ENCODE measurements around the gene OR6S1. TPM values are rescaled to one million over a fixed set of nuclear protein-coding genes. Genes with fewer than 3 reads are reported as not detected.

The OR6S1 gene
- total RNA-seq, 1 experiment from 2014 or later: not detected

GRCh38 chr14:20652996-20653975 lies 11.8 kb upstream of the OR6S1 start:
- no peaks in the 10 kb centered on the region; the same call in 1 of the 2 replicates for H3K4me1 ChIP-seq (ENCODE audit: control insufficient read depth, insufficient read depth, low read length)
- in situ Hi-C loops (cut with HindIII; ENCODE audit: low pct_unique_long_range_greater_than_20kb, low sequenced_read_pairs): no loop called here
- CTCF ChIA-PET: interaction anchor here (0.6 kb wide), 1 partner anchor 42 kb away, joined by 6 read pairs; no protein-coding TSS in a partner anchor
- POLR2A ChIA-PET: interaction anchor here (0.6 kb wide), 1 partner anchor 206 kb away, joined by 5 read pairs; no protein-coding TSS in a partner anchor
- no TSS peak for BruUV-seq (replicated peaks)
- DNase-seq (ENCODE audit: low read depth, low spot score) (peak; percentile 96), ATAC-seq (peak; percentile 89)
- H3K4me3 ChIP-seq (ENCODE audit: low read depth in 2 of 2, low read length in 2 of 2): peak overlapping the region; percentile 43 to 60
- H3K27me3 ChIP-seq (ENCODE audit: control insufficient read depth, insufficient read depth, low read length): no peaks in the 10 kb centered on the region
- no peak for TF ChIP-seq SIN3A (IDR thresholded peaks at IDR 0.05; ENCODE audit: borderline replicate concordance, insufficient read depth, low read depth, low read length)
- TF ChIP-seq TCF7L2 (IDR thresholded peaks at IDR 0.05; ENCODE audit: low read depth, low read length): no peak
- no peak for TF ChIP-seq POLR2AphosphoS5 (IDR thresholded peaks at IDR 0.05; ENCODE audit: low read depth, low read length)
- TF ChIP-seq CTCF (IDR thresholded peaks at IDR 0.05): no peak
- no peak for TF ChIP-seq REST (IDR thresholded peaks at IDR 0.05; ENCODE audit: insufficient read depth in 1 of 2, low read depth in 2 of 2, low read length in 1 of 2)
- H3K36me3 ChIP-seq (ENCODE audit: control insufficient read depth, insufficient read depth, low read length): no peaks in the 10 kb centered on the region
- intact Hi-C loops (cut with micrococcal nuclease; ENCODE audit: unreplicated experiment): no loop called here
- no peaks in the 10 kb centered on the region for H3K9me3 ChIP-seq (ENCODE audit: control insufficient read depth, insufficient read depth, low read depth, low read length)
- H3K27ac ChIP-seq (ENCODE audit: low read length): no peak overlapping the region

- POLR2A ChIA-PET: no interaction called here
- no peaks in the 10 kb centered on the region for H3K9me3 ChIP-seq (ENCODE audit: control insufficient read depth, insufficient read depth, low read depth, low read length)
- ATAC-seq: no peak
These were observed 4.0 kb upstream of the OR6S1 start for GRCh38 chr14:20645481-20645880.

More at GRCh38 chr14:20645481-20645880, 4.0 kb upstream of the OR6S1 start:
- Histone ChIP-seq H3K36me3 (ENCODE audit: control insufficient read depth, insufficient read depth, low read length) (no peaks in the 10 kb centered on the region), H3K4me1 (ENCODE audit: control insufficient read depth, insufficient read depth, low read length) (no peaks in the 10 kb centered on the region), H3K27ac (ENCODE audit: low read length) (no peak overlapping the region), H3K27me3 (ENCODE audit: control insufficient read depth, insufficient read depth, low read length) (no peaks in the 10 kb centered on the region; the same call in 1 of the 2 replicates), H3K4me3 (ENCODE audit: low read depth in 2 of 2, low read length in 2 of 2) (no peak overlapping the region)
- no TSS peak for BruUV-seq (replicated peaks)
- intact Hi-C loops (cut with micrococcal nuclease; ENCODE audit: unreplicated experiment): no loop called here
- in situ Hi-C loops (cut with HindIII; ENCODE audit: low pct_unique_long_range_greater_than_20kb, low sequenced_read_pairs): no loop called here
- TF ChIP-seq REST (IDR thresholded peaks at IDR 0.05; ENCODE audit: insufficient read depth in 1 of 2, low read depth in 2 of 2, low read length in 1 of 2) (no peak), SIN3A (IDR thresholded peaks at IDR 0.05; ENCODE audit: borderline replicate concordance, insufficient read depth, low read depth, low read length) (no peak), TCF7L2 (IDR thresholded peaks at IDR 0.05; ENCODE audit: low read depth, low read length) (no peak), POLR2AphosphoS5 (IDR thresholded peaks at IDR 0.05; ENCODE audit: low read depth, low read length) (no peak)
- CTCF ChIA-PET: no interaction called here
- no peak for DNase-seq (ENCODE audit: low read depth, low spot score)
